Naive thymus-derived CD8-positive, alpha-beta T cell (primary cell): ENCODE data around the gene CARS1. TPM values are rescaled to one million over a fixed set of nuclear protein-coding genes. Genes with fewer than 3 reads are reported as not detected.

Source experiments
- ATAC-seq, 2 donors: fragments of 150-1000 bp; cut with Tn5 transposase in 1 of 2; sonication (Bioruptor Pico), chemical (Tn5 transposase) in 1 of 2; 1 replicate in 1 of 2; 2 replicates in 1 of 2; pipeline ENCODE4 v1.10.0; 2021; ENCODE audit warnings: mild to moderate bottlenecking in 2 of 2, moderate library complexity in 2 of 2
- POLR2A ChIA-PET: fragments of 350-600 bp; sonication (Branson Sonifier 250); formaldehyde crosslinking; loops from one replicate; lab custom pipeline; 2021; ENCODE audit warnings: antibody characterized with exemption; lab: Charles Lee
- DNase-seq, 10 donors: peaks; one replicate each; pipeline versions ENCODE4 v3.0.0 to v3.0.0-alpha.2; 2020 to 2022
- H3K27ac Mint-ChIP-seq, 10 donors: one replicate each; pipeline ENCODE4 v1.8.0; 2020 to 2022; ENCODE audit warnings: mild to moderate bottlenecking in 10 of 10, mixed read lengths in 10 of 10, moderate library complexity in 4 of 10, inconsistent platforms in 1 of 10
- H3K27me3 Mint-ChIP-seq, 5 donors: one replicate each; pipeline ENCODE4 v1.8.0; 2021 to 2022; ENCODE audit warnings: mixed read lengths in 5 of 5
- H3K36me3 Mint-ChIP-seq, 3 donors: one replicate each; pipeline ENCODE4 v1.8.0; 2020 to 2022; ENCODE audit warnings: mixed read lengths in 3 of 3, mild to moderate bottlenecking in 2 of 3, inconsistent platforms in 1 of 3
- H3K4me1 Mint-ChIP-seq, 4 donors: one replicate each; pipeline ENCODE4 v1.8.0; 2021 to 2022; ENCODE audit warnings: mixed read lengths in 4 of 4
- H3K4me3 Mint-ChIP-seq, 10 donors: one replicate each; pipeline ENCODE4 v1.8.0; 2020 to 2022; ENCODE audit warnings: mild to moderate bottlenecking in 10 of 10, mixed read lengths in 10 of 10, moderate library complexity in 6 of 10, inconsistent platforms in 1 of 10
- H3K9me3 Mint-ChIP-seq, 9 donors: one replicate each; pipeline ENCODE4 v1.8.0; 2020 to 2022; ENCODE audit warnings: mixed read lengths in 9 of 9, mild to moderate bottlenecking in 3 of 9, inconsistent platforms in 1 of 9, moderate library complexity in 1 of 9
- polyA plus RNA-seq, 3 donors: library from polyadenylated mRNA; unstranded; fragments of 300-500 nt; fragmentation: Illumina TruSeq; gene quantifications; one replicate each; pipeline ENCODE4 v1.2.3, GENCODE V29; 2021
- total RNA-seq, 8 experiments: library from RNA in 2 of 8; stranded (reverse) in 2 of 8; gene quantifications; one replicate each; pipeline ENCODE4 v1.2.3 and lab custom pipeline; 2021 to 2026

Gene CARS1
- total and polyA plus RNA-seq, 5 experiments from 2014 or later: 31.4 to 131 (median 70.2) TPM

DNA sequence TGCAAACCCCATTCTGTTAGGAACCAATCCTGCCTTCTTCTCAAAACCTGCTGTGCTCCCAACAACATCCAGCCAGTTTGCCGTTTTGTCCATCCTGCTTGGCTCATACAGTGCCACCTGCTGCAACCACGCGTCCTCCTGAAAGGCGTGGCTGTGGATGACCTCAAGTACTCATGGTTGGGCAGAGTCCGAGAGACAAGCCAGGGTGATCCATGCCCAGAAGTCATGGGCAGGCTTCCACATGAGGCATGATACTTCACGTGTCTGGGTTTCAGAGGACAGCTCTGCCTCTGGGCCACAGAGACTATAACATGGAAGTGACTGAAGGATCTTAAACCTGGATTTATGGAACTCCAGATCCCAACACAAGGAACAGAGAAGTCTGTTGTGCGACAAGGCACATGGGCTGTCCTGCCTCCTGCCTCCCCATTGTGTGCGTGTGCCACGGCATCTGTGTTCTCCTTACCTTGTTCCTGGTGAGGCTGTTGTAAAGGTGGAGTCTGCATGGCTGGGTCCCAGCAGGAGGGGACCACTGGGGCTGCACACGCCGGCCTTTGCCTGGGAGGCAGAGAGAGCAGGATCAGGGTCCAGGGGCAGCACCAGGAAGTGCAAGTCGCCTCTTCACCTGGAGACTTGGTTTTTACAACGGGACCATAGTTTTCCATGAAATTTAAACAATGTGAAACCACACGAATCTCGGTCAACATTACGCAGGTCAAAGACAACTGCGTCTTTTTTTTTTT lies 15.4 kb downstream of the CARS1 start:
- no peak for DNase-seq
- peak overlapping the region in 3 of 10 donors; percentile 15 to 37 (median 22) for H3K27ac Mint-ChIP-seq
- peaks cover 9 to 30% (median 21%) of the 10 kb centered on the region in 4 donors for H3K4me1 Mint-ChIP-seq
- H3K4me3 Mint-ChIP-seq: no peak overlapping the region
- H3K27me3 Mint-ChIP-seq: no peaks in the 10 kb centered on the region
- peaks cover 6 to 65% (median 6%) of the 10 kb centered on the region in 3 donors for H3K36me3 Mint-ChIP-seq
- ATAC-seq: no peak
- POLR2A ChIA-PET: no interaction called here
- H3K9me3 Mint-ChIP-seq: no peaks in the 10 kb centered on the region

GRCh38 chr11:3040881-3041280 lies 16.3 kb downstream of the CARS1 start:
- H3K9me3 Mint-ChIP-seq: no peaks in the 10 kb centered on the region
- H3K4me1 Mint-ChIP-seq: peaks cover 14 to 37% (median 24%) of the 10 kb centered on the region in 4 donors
- DNase-seq: no peak
- POLR2A ChIA-PET: no interaction called here
- no peak overlapping the region for H3K4me3 Mint-ChIP-seq
- peak overlapping the region in 1 of 10 donors; percentile 29 for H3K27ac Mint-ChIP-seq
- H3K36me3 Mint-ChIP-seq: peaks cover 6 to 70% (median 8%) of the 10 kb centered on the region in 3 donors
- ATAC-seq: no peak
- no peaks in the 10 kb centered on the region for H3K27me3 Mint-ChIP-seq

DNA sequence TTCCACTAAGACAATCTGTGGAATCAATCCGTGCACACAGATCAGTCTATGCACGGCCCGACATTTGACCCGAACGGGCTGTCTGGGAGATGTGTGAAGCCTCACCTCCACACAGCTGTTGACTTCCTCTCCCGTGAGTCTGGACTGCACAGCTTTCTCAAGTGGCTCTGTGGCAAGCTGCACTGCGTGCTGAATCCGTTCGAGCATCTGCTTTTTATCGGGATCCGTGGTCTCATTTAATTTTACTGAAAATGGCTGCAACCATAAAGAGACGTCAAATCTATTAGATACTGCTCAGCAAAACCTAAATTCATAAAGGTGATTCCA lies 19.3 kb downstream of the CARS1 start:
- DNase-seq (no peak), ATAC-seq (no peak)
- no peaks in the 10 kb centered on the region for H3K9me3 Mint-ChIP-seq
- H3K27ac Mint-ChIP-seq: peak overlapping the region in 2 of 10 donors; percentile 31 to 56
- H3K27me3 Mint-ChIP-seq: no peaks in the 10 kb centered on the region
- H3K4me3 Mint-ChIP-seq: no peak overlapping the region
- H3K36me3 Mint-ChIP-seq: peaks cover 11 to 77% (median 18%) of the 10 kb centered on the region in 3 donors
- POLR2A ChIA-PET: interaction anchor here (1.3 to 1.4 kb wide), 2 partner anchors 23 to 53 kb away, joined by 4 to 6 read pairs; no protein-coding TSS in a partner anchor
- peaks cover 12 to 36% (median 19%) of the 10 kb centered on the region in 4 donors for H3K4me1 Mint-ChIP-seq

DNA sequence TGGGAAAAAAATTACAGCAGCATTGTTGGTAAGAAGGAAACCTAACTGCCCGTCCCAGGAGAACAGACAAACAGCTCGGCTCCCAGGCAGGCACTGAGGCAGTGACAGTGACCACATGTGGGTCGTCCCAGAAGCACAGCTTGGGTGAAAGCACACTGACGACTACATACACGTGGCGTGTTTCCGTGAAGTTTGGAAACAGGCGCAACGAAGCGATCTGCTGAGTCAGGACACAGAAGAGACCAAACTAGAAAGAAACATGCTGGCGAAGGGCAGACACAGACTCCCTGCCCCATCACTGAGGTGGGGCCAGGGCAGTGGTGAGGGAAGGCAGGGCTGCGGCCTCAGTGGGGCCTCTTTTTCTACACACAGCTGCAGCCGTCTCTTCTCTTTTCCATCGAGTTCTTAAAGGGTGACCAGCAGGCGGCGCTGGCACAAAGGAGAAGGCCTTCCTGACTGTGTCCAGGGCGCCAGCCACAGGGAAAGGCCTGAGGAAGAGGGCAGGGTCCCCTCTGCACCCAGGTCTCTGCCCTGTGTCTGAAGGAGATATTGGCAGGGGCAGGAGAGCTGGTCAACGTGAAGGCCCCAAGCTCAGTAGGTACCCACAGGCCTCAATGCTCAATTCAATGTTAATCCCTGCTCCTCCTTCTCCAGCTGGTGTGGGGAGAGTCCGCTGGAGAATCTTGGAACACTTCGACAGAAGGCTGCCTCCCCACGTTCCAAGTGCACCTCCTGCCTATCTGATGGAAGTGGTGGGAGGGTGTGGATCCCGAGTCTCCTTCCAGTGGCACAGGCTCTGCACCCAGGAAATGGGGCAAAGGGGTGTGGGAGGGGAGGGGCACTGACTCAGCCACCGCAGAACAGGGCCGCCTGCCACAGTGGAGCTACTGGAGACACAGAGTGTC lies 19.9 kb downstream of the CARS1 start:
- no peaks in the 10 kb centered on the region for H3K27me3 Mint-ChIP-seq
- peaks cover 11 to 81% (median 19%) of the 10 kb centered on the region in 3 donors for H3K36me3 Mint-ChIP-seq
- H3K4me3 Mint-ChIP-seq: no peak overlapping the region
- no peaks in the 10 kb centered on the region for H3K9me3 Mint-ChIP-seq
- peak in 1 of 2 donors; percentile 76 for ATAC-seq
- POLR2A ChIA-PET: interaction anchor here (1.3 to 1.4 kb wide), 2 partner anchors 23 to 54 kb away, joined by 4 to 6 read pairs; no protein-coding TSS in a partner anchor
- peak overlapping the region in 6 of 10 donors; percentile 43 to 75 (median 62) for H3K27ac Mint-ChIP-seq
- DNase-seq: peak in 5 of 10 donors; percentile 27 to 70 (median 34)
- peaks cover 11 to 36% (median 19%) of the 10 kb centered on the region in 4 donors for H3K4me1 Mint-ChIP-seq

GRCh38 chr11:3036419-3036818 lies 20.8 kb downstream of the CARS1 start:
- POLR2A ChIA-PET: interaction anchor here (0.7 to 1.4 kb wide), 2 partner anchors 55 to 58 kb away, joined by 3 to 6 read pairs; no protein-coding TSS in a partner anchor
- peak overlapping the region in 1 of 10 donors; percentile 21 for H3K4me3 Mint-ChIP-seq
- H3K36me3 Mint-ChIP-seq: peaks cover 11 to 79% (median 19%) of the 10 kb centered on the region in 3 donors
- ATAC-seq (no peak), DNase-seq (no peak)
- peaks cover 10 to 37% (median 16%) of the 10 kb centered on the region in 4 donors for H3K4me1 Mint-ChIP-seq
- H3K9me3 Mint-ChIP-seq: no peaks in the 10 kb centered on the region
- H3K27me3 Mint-ChIP-seq: no peaks in the 10 kb centered on the region
- H3K27ac Mint-ChIP-seq: peak overlapping the region in 4 of 10 donors; percentile 23 to 76 (median 50)

GRCh38 chr11:3035333-3035732 lies 21.9 kb downstream of the CARS1 start:
- peaks cover 11 to 82% (median 19%) of the 10 kb centered on the region in 3 donors for H3K36me3 Mint-ChIP-seq
- no peaks in the 10 kb centered on the region for H3K27me3 Mint-ChIP-seq
- POLR2A ChIA-PET: interaction anchor here (0.6 kb wide), 2 partner anchors 16 to 200 kb away, joined by 3 read pairs; no protein-coding TSS in a partner anchor
- no peaks in the 10 kb centered on the region for H3K9me3 Mint-ChIP-seq
- DNase-seq (no peak), ATAC-seq (no peak)
- H3K4me3 Mint-ChIP-seq: no peak overlapping the region
- peak overlapping the region in 1 of 10 donors; percentile 15 for H3K27ac Mint-ChIP-seq
- H3K4me1 Mint-ChIP-seq: peaks cover 10 to 48% (median 15%) of the 10 kb centered on the region in 4 donors

- H3K27me3 Mint-ChIP-seq: no peaks in the 10 kb centered on the region
- H3K4me1 Mint-ChIP-seq: peaks cover 0 to 25% (median 2%) of the 10 kb centered on the region in 4 donors
- ATAC-seq: no peak
- no peaks in the 10 kb centered on the region for H3K9me3 Mint-ChIP-seq
- peak overlapping the region in 2 of 10 donors; percentile 6 to 30 for H3K27ac Mint-ChIP-seq
- no peak for DNase-seq
- no peak overlapping the region for H3K4me3 Mint-ChIP-seq
- POLR2A ChIA-PET: no interaction called here
- H3K36me3 Mint-ChIP-seq: peaks cover 11 to 78% (median 21%) of the 10 kb centered on the region in 3 donors
These were observed 26.7 kb downstream of the CARS1 start for GRCh38 chr11:3030289-3031070.

DNA sequence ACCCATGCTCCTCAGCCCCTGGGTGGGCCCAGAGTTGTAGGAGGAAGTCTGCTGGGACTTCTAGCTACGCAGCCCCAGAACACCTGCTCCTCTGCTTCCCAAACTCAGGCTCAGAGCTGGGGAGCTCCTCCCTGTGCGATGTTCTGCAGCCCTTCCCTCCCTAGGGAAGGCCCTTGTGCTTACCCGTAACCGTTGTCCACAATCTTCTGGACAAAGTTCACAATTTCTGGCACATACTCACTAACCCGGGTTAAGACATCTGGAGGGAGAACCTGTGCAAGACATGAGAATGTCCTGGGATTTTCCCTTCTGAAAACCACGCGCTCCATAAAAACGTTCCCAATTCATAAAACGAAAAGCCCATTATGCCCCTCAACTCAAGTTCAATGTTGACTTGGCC lies 28.4 kb downstream of the CARS1 start:
- Mint-ChIP-seq H3K4me3 (no peak overlapping the region), H3K27ac (no peak overlapping the region), H3K9me3 (no peaks in the 10 kb centered on the region), H3K4me1 (peaks cover 0 to 17% (median under 1%) of the 10 kb centered on the region in 4 donors), H3K36me3 (peaks cover 6 to 71% (median 19%) of the 10 kb centered on the region in 3 donors), H3K27me3 (no peaks in the 10 kb centered on the region)
- POLR2A ChIA-PET: no interaction called here
- DNase-seq (no peak), ATAC-seq (no peak)

DNA sequence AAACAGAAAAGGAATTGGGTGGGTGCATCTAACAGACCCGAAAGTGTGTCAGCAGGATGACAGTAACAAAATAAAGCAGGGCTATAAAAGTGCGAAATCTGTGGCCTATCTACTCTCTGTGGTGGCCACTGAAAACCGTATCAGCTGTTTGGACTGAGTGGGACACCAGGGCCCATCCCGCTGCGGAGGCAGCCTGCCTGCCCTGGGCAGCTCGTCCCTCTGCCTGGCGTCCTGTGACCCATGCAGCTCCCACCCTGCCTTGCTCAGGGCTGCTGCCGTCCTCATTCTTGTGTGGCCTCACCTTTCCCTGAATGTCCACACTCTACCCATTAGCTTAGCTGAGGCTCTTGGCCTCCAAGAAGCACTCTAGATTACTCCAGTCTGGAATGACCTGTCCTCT lies 30.4 kb downstream of the CARS1 start:
- POLR2A ChIA-PET: no interaction called here
- Mint-ChIP-seq H3K36me3 (peaks cover 6 to 56% (median 15%) of the 10 kb centered on the region in 3 donors), H3K4me1 (peaks cover 14 to 36% (median 17%) of the 10 kb centered on the region in 4 donors), H3K27ac (no peak overlapping the region), H3K27me3 (no peaks in the 10 kb centered on the region), H3K4me3 (no peak overlapping the region), H3K9me3 (no peaks in the 10 kb centered on the region)
- ATAC-seq: no peak
- DNase-seq: no peak

DNA sequence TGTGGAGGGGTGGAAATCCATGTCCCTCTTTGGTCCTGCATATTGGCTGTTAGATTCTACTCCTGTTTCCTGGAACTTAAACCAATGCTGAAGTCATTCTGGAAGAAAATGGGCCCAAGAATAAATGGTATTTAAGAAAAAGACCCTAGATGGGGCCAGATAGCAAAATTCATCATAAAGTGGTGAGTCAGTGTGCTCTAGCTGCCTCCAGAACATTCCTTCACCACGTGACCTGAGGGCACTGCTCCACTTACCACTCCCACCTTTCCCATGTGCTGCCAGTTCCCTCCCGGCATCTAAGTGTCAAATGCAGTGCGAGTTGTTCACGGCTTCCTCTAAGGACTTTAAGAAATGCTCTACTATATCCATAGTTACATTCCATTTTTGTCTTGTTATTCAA lies 34.2 kb downstream of the CARS1 start:
- POLR2A ChIA-PET: interaction anchor here (0.9 to 5.8 kb wide), 7 partner anchors 9 to 490 kb away, joined by 3 to 33 read pairs (median 5); no protein-coding TSS in a partner anchor
- Mint-ChIP-seq H3K27ac (peak overlapping the region; percentile 50 to 91 (median 82)), H3K4me1 (peaks cover 23 to 51% (median 47%) of the 10 kb centered on the region in 4 donors), H3K9me3 (no peaks in the 10 kb centered on the region), H3K27me3 (no peaks in the 10 kb centered on the region), H3K36me3 (peaks cover 6 to 38% (median 6%) of the 10 kb centered on the region in 3 donors), H3K4me3 (peak overlapping the region in 5 of 10 donors; percentile 30 to 77 (median 53))
- DNase-seq: no peak
- no peak for ATAC-seq

DNA sequence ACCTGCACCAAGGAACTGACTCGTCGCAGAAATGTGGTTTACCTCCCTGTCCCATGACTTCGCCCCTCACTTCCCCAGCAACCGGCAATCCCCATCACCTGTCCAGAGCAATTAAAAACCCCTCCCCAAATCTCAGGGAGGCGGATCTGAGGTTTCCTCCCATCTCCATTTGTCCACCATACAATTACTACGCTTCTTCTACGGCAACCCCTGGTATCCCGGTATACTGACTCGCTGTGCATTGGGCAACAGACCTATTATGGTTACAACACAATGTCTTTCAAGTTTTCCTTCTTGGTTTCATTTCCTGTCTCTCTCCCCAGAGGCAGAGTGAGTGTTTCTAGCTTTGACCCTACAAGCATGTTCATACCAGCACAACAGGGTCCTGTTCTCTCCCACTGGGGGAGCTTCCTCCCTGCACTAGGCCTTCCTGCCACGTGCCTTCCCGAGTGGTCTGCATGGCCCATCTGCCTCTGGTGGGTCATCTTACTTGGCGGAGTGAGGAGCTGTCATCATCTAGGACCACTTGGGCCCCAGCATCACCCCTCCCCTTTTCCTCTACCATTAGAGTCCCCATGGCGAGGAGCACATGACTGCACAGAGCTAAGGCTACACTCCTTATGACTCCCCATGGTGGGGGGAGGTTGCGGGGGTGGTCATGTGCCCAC lies 34.8 kb downstream of the CARS1 start:
- H3K9me3 Mint-ChIP-seq: no peaks in the 10 kb centered on the region
- peaks cover 23 to 56% (median 52%) of the 10 kb centered on the region in 4 donors for H3K4me1 Mint-ChIP-seq
- peak overlapping the region in 9 of 10 donors; percentile 21 to 77 (median 59) for H3K4me3 Mint-ChIP-seq
- H3K27me3 Mint-ChIP-seq: no peaks in the 10 kb centered on the region
- POLR2A ChIA-PET: interaction anchor here (0.7 to 5.8 kb wide), 7 partner anchors 9 to 490 kb away, joined by 3 to 33 read pairs (median 5); partner anchors contain the start of gene NAP1L4
- peaks cover 6 to 41% (median 7%) of the 10 kb centered on the region in 3 donors for H3K36me3 Mint-ChIP-seq
- DNase-seq (peak in 2 of 10 donors; percentile 23 to 29), ATAC-seq (peak; percentile 65 to 70)
- H3K27ac Mint-ChIP-seq: peak overlapping the region; percentile 50 to 91 (median 82)
